Caco-2 (cell line): Measurements from ENCODE around the gene WDR31. TPM values are rescaled to one million over a fixed set of nuclear protein-coding genes. Genes with fewer than 3 reads are reported as not detected.
"Not testable (repeated sequence)": the region's sequence is repeated elsewhere in the genome, so short reads cannot be mapped to it uniquely, and the experiment has no call there.

Experiments
- BruUV-seq: library from RNA; stranded (reverse); fragments of 400-500 nt; replicated peaks from 2 replicates; lab custom pipeline; 2021; lab: Mats Ljungman, UMichigan
- CTCF ChIA-PET: fragments of 300-600 bp; sonication (Branson Sonifier 250); formaldehyde crosslinking; loops from one replicate; lab custom pipeline; 2022; ENCODE audit warnings: antibody characterized with exemption; lab: Charles Lee
- POLR2A ChIA-PET: fragments of 300-600 bp; sonication (Branson Sonifier 250); formaldehyde crosslinking; loops from one replicate; lab custom pipeline; 2022; ENCODE audit warnings: antibody characterized with exemption; lab: Charles Lee
- DNase-seq, 2 experiments: peaks; one replicate each; pipeline versions ENCODE4 v3.0.0 to v3.0.0-alpha.2; 2020 to 2022
- H3K27me3 ChIP-seq: replicated peaks from 2 replicates; pipeline ENCODE4 v1.6.0; 2011; ENCODE audit warnings: low read length; ENCODE audit not compliant: control insufficient read depth, insufficient read depth
- H3K36me3 ChIP-seq: 2 replicates; pipeline ENCODE4 v1.5.1; 2011; ENCODE audit warnings: low read length; ENCODE audit not compliant: control insufficient read depth, insufficient read depth
- H3K4me1 ChIP-seq: fragments of 250-450 bp; sonication (Bioruptor Pico); 2 replicates; pipeline ENCODE4 v1.5.1; 2020; ENCODE audit warnings: mild to moderate bottlenecking
- H3K4me3 ChIP-seq: 2 replicates; pipeline ENCODE4 v1.5.1; 2011; ENCODE audit warnings: low read depth, mild to moderate bottlenecking, control low read depth, low read length
- H3K9me3 ChIP-seq: fragments of 250-450 bp; sonication (Bioruptor Pico); 2 replicates; pipeline ENCODE4 v1.5.1; 2020; ENCODE audit warnings: mild to moderate bottlenecking, moderate library complexity
- H3K27ac Mint-ChIP-seq: one replicate; pipeline ENCODE4 v1.8.0; 2022; ENCODE audit warnings: mixed read lengths; ENCODE audit not compliant: unreplicated experiment
- H3K27me3 Mint-ChIP-seq: one replicate; pipeline ENCODE4 v1.8.0; 2022; ENCODE audit warnings: mixed read lengths; ENCODE audit not compliant: insufficient read depth, unreplicated experiment
- H3K36me3 Mint-ChIP-seq: one replicate; pipeline ENCODE4 v1.8.0; 2022; ENCODE audit warnings: mild to moderate bottlenecking, mixed read lengths; ENCODE audit not compliant: insufficient read depth, unreplicated experiment
- H3K4me1 Mint-ChIP-seq: one replicate; pipeline ENCODE4 v1.8.0; 2022; ENCODE audit warnings: low read depth, mixed read lengths; ENCODE audit not compliant: unreplicated experiment
- H3K4me3 Mint-ChIP-seq: one replicate; pipeline ENCODE4 v1.8.0; 2022; ENCODE audit warnings: mild to moderate bottlenecking, moderate library complexity, mixed read lengths; ENCODE audit not compliant: unreplicated experiment
- H3K9me3 Mint-ChIP-seq: one replicate; pipeline ENCODE4 v1.8.0; 2022; ENCODE audit warnings: mixed read lengths; ENCODE audit not compliant: unreplicated experiment
- CTCF ChIP-seq, 2 experiments: fragments of 200-600 bp in 1 of 2; IDR thresholded peaks; 1 replicate in 1 of 2; 2 replicates in 1 of 2; pipeline versions ENCODE4 v1.5.1 to v1.8.0; 2011 to 2022; ENCODE audit warnings: antibody characterized with exemption in 1 of 2, control low read depth in 1 of 2, inconsistent platforms in 1 of 2, low read depth in 1 of 2, low read length in 1 of 2, mild to moderate bottlenecking in 1 of 2, moderate library complexity in 1 of 2; ENCODE audit not compliant: insufficient read depth in 1 of 2, severe bottlenecking in 1 of 2, unreplicated experiment in 1 of 2
- intact Hi-C: fragments of 100-400 bp; cut with micrococcal nuclease; formaldehyde crosslinking; loops from one replicate; pipeline ENCODE4 v1.10.0; 2022; ENCODE audit not compliant: unreplicated experiment
- total RNA-seq: library from RNA; stranded (reverse); gene quantifications from 2 replicates; pipeline ENCODE4 v1.2.3, GENCODE V29; 2022

The WDR31 gene
- total RNA-seq, 1 experiment from 2014 or later = 1.9 TPM

GRCh38 chr9:113298924-113299770 lies 40.9 kb downstream of the WDR31 start:
- Histone ChIP-seq H3K9me3 (no peaks in the 10 kb centered on the region), H3K36me3 (no peaks in the 10 kb centered on the region), H3K4me1 (peaks cover 14% of the 10 kb centered on the region), H3K27me3 (no peaks in the 10 kb centered on the region), H3K4me3 (no peak overlapping the region)
- Mint-ChIP-seq H3K36me3 (no peaks in the 10 kb centered on the region), H3K9me3 (no peaks in the 10 kb centered on the region), H3K4me3 (no peak overlapping the region), H3K27ac (no peak overlapping the region), H3K4me1 (peaks cover 24% of the 10 kb centered on the region), H3K27me3 (no peaks in the 10 kb centered on the region)
- no peak for DNase-seq
- no TSS peak for BruUV-seq
- no peak for TF ChIP-seq CTCF (IDR thresholded peaks at IDR 0.05; ENCODE audit: insufficient read depth in 1 of 2, low read depth in 1 of 2, low read length in 1 of 2, severe bottlenecking in 1 of 2, unreplicated experiment in 1 of 2)
- ChIA-PET POLR2A (no interaction called here), CTCF (no interaction called here)
- intact Hi-C loops = no loop called here

DNA sequence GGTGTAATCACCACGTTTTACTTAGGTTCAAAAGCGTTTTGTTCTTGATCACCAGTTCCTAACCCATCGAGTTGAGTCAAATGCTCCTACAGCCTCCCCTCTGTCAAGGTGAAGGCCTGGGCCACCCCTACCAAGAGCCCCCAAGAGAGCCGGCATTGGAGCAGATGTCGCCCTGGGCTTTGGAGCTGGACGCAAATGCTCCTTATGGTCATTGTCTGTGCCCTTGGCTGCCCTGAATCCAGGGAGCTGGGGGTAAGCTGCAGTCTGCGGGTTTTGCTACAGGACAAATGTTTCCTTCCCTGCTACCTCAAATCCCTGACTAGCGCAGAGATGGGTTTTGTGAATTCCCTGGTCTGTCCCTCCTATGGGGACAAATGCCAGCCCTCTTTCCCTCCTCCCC lies 41.8 kb downstream of the WDR31 start:
- Histone ChIP-seq H3K36me3 (no peaks in the 10 kb centered on the region), H3K4me3 (no peak overlapping the region), H3K9me3 (no peaks in the 10 kb centered on the region), H3K27me3 (no peaks in the 10 kb centered on the region), H3K4me1 (peaks cover 12% of the 10 kb centered on the region)
- BruUV-seq = no TSS peak
- intact Hi-C loops = no loop called here
- TF ChIP-seq CTCF (IDR thresholded peaks at IDR 0.05; ENCODE audit: insufficient read depth in 1 of 2, low read depth in 1 of 2, low read length in 1 of 2, severe bottlenecking in 1 of 2, unreplicated experiment in 1 of 2) = no peak
- no peaks in the 10 kb centered on the region for H3K27me3 Mint-ChIP-seq
- peaks cover 21% of the 10 kb centered on the region for H3K4me1 Mint-ChIP-seq
- H3K9me3 Mint-ChIP-seq = no peaks in the 10 kb centered on the region
- H3K36me3 Mint-ChIP-seq = peaks cover 3% of the 10 kb centered on the region
- no peak overlapping the region for H3K4me3 Mint-ChIP-seq
- POLR2A ChIA-PET = no interaction called here
- no peak overlapping the region for H3K27ac Mint-ChIP-seq
- DNase-seq = no peak
- CTCF ChIA-PET = no interaction called here

DNA sequence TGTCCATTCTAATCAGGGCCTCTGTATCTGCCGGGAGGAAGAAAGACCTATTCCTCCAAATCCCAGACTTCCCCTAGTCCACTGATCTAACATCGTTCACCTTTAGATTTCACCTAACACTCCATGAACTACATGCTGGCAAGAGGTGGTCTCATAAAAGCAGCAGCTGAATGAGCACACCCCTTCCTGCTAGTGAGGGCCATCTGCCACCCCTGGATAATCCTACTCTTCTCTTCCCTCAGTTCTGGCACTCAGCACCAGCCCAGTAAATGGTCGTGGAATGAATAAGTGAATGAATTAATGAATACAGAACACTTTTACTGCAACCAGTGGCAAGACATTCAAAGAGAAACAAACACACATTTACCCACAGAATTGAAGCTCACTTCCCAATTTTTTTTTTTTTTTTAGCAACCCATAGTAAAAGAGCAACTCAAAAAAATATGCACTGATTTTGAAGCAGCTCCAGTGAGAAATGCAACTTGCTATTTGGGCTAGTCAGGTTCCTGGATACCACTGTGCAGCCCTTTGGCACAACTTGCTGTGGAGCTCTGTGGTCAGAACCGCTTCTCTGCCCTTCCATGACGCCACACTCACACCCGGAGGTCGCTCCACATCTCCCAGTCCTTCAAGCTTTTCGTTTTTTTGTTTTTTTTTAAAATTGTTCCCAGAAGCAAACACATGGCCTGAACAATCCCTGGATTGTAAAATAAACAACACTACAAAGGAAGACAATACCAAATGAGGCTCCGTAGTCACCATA lies 43.1 kb downstream of the WDR31 start:
- no peak for DNase-seq
- TF ChIP-seq CTCF (IDR thresholded peaks at IDR 0.05; ENCODE audit: insufficient read depth in 1 of 2, low read depth in 1 of 2, low read length in 1 of 2, severe bottlenecking in 1 of 2, unreplicated experiment in 1 of 2) = no peak
- POLR2A ChIA-PET = interaction anchor here (0.8 kb wide), 1 partner anchor 22 kb away, joined by 3 read pairs; the partner anchor contains the start of gene CDC26
- no TSS peak for BruUV-seq
- H3K9me3 ChIP-seq = no peaks in the 10 kb centered on the region
- Mint-ChIP-seq H3K4me1 (peaks cover 7% of the 10 kb centered on the region), H3K27ac (no peak overlapping the region), H3K9me3 (no peaks in the 10 kb centered on the region), H3K27me3 (no peaks in the 10 kb centered on the region), H3K36me3 (peaks cover 12% of the 10 kb centered on the region), H3K4me3 (no peak overlapping the region)
- intact Hi-C loops = no loop called here
- H3K36me3 ChIP-seq = no peaks in the 10 kb centered on the region; the same call in 1 of the 2 replicates
- no peak overlapping the region for H3K4me3 ChIP-seq
- H3K4me1 ChIP-seq = no peaks in the 10 kb centered on the region
- no peaks in the 10 kb centered on the region for H3K27me3 ChIP-seq
- CTCF ChIA-PET = no interaction called here

- H3K27me3 ChIP-seq, H3K27ac Mint-ChIP-seq, H3K4me3 ChIP-seq, H3K9me3 Mint-ChIP-seq, H3K9me3 ChIP-seq, intact Hi-C loops, H3K27me3 Mint-ChIP-seq, H3K4me3 Mint-ChIP-seq, POLR2A ChIA-PET, CTCF ChIA-PET, H3K36me3 ChIP-seq, BruUV-seq, DNase-seq, H3K4me1 ChIP-seq, H3K4me1 Mint-ChIP-seq: not testable (repeated sequence)
- H3K36me3 Mint-ChIP-seq = peaks cover 20% of the 10 kb centered on the region
Measured at GRCh38 chr9:113296247-113296646, 43.8 kb downstream of the WDR31 start.
